ENCODE data around the gene ALG14.

DNA sequence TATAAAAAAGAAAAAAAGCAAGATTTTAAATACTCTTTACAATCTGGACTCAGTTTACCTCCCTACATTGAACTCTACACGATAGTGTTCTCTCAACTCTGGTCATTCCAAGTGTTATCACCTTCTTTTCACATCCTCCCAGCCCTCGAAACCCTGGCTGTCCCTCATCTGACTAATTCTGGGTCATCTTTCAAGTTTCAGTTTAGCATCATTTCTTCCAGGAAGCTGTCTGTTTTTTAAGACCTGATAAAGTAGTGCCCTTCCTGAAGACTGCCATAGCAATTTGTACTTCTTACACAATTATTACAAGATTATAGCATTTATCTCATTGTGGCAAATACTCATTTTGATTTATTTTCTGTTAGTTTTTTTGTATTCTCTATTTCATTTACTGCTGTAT lies 1.2 kb downstream of the ALG14 start:
- TF ChIP-seq, protein P1, sequence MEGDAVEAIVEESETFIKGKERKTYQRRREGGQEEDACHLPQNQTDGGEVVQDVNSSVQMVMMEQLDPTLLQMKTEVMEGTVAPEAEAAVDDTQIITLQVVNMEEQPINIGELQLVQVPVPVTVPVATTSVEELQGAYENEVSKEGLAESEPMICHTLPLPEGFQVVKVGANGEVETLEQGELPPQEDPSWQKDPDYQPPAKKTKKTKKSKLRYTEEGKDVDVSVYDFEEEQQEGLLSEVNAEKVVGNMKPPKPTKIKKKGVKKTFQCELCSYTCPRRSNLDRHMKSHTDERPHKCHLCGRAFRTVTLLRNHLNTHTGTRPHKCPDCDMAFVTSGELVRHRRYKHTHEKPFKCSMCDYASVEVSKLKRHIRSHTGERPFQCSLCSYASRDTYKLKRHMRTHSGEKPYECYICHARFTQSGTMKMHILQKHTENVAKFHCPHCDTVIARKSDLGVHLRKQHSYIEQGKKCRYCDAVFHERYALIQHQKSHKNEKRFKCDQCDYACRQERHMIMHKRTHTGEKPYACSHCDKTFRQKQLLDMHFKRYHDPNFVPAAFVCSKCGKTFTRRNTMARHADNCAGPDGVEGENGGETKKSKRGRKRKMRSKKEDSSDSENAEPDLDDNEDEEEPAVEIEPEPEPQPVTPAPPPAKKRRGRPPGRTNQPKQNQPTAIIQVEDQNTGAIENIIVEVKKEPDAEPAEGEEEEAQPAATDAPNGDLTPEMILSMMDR (conservative IDR thresholded peaks at IDR 0.05 in 1 of 2, IDR thresholded peaks at IDR 0.05 in 1 of 2; ENCODE audit: low read depth in 1 of 2, low read length in 2 of 2): no peak
- TF ChIP-seq EZH2 (IDR thresholded peaks at IDR 0.05; ENCODE audit: low read length, missing control alignments): no peak
